HEK293T (cell line): ENCODE measurements around the gene SLC9C1.

ENCODE experiments used
- CTCF ChIA-PET: fragments of 350-600 bp; formaldehyde crosslinking; extraction: SDS; loops from one replicate; lab custom pipeline; 2021; ENCODE audit warnings: antibody characterized with exemption, inconsistent platforms; lab: Yijun Ruan, JAX
- POLR2A ChIA-PET: fragments of 350-600 bp; formaldehyde crosslinking; extraction: SDS; loops from one replicate; lab custom pipeline; 2020; ENCODE audit warnings: antibody characterized with exemption, inconsistent platforms; lab: Yijun Ruan, JAX
- DNase-seq: peaks from one replicate; pipeline ENCODE4 v3.0.0; 2012; ENCODE audit warnings: mixed read lengths; ENCODE audit errors: extremely low spot score
- ARNT ChIP-seq: fragments of 450-650 bp; IDR thresholded peaks from 2 replicates; pipeline ENCODE4 v1.6.1; 2017; ENCODE audit warnings: mild to moderate bottlenecking
- BHLHE40 ChIP-seq: fragments of 450-650 bp; IDR thresholded peaks from 2 replicates; pipeline ENCODE4 v1.6.1; 2016; ENCODE audit warnings: mild to moderate bottlenecking, moderate library complexity, borderline replicate concordance
- CTBP1 ChIP-seq: fragments of 450-650 bp; IDR thresholded peaks from 2 replicates; pipeline ENCODE4 v1.6.1; 2016; ENCODE audit warnings: borderline replicate concordance
- ELF4 ChIP-seq: fragments of 450-650 bp; IDR thresholded peaks from 2 replicates; pipeline ENCODE4 v1.6.1; 2017; ENCODE audit warnings: antibody characterized with exemption
- FOXA1 ChIP-seq: fragments of 450-650 bp; IDR thresholded peaks from 2 replicates; pipeline ENCODE4 v1.6.1; 2016; ENCODE audit warnings: mild to moderate bottlenecking
- FOXK2 ChIP-seq: fragments of 450-650 bp; IDR thresholded peaks from 2 replicates; pipeline ENCODE4 v1.6.1; 2016; ENCODE audit warnings: mild to moderate bottlenecking
- FOXM1 ChIP-seq: fragments of 450-650 bp; IDR thresholded peaks from 2 replicates; pipeline ENCODE4 v1.6.1; 2017; ENCODE audit warnings: mild to moderate bottlenecking, borderline replicate concordance
- HDGF ChIP-seq: fragments of 450-650 bp; IDR thresholded peaks from 2 replicates; pipeline ENCODE4 v1.6.1; 2017; ENCODE audit warnings: antibody characterized with exemption, borderline replicate concordance
- L3MBTL2 ChIP-seq: fragments of 450-650 bp; conservative IDR thresholded peaks from 2 replicates; pipeline ENCODE4 v1.6.1; 2016; ENCODE audit warnings: mild to moderate bottlenecking
- LEF1 ChIP-seq: fragments of 450-650 bp; IDR thresholded peaks from 2 replicates; pipeline ENCODE4 v1.6.1; 2017; ENCODE audit warnings: mild to moderate bottlenecking, borderline replicate concordance
- NFRKB ChIP-seq: fragments of 450-650 bp; IDR thresholded peaks from 2 replicates; pipeline ENCODE4 v1.6.1; 2016; ENCODE audit warnings: mild to moderate bottlenecking, moderate library complexity
- SP1 ChIP-seq: fragments of 450-650 bp; IDR thresholded peaks from 2 replicates; pipeline ENCODE4 v1.6.1; 2017
- SUZ12 ChIP-seq: fragments of 450-650 bp; IDR thresholded peaks from 2 replicates; pipeline ENCODE4 v1.6.1; 2016; ENCODE audit warnings: mild to moderate bottlenecking
- TARDBP ChIP-seq: fragments of 450-650 bp; IDR thresholded peaks from 2 replicates; pipeline ENCODE4 v1.6.1; 2016
- ZNF384 ChIP-seq: fragments of 450-650 bp; IDR thresholded peaks from 2 replicates; pipeline ENCODE4 v1.6.1; 2016
- TF ChIP-seq, protein P1 (sequence below): fragments of 450-650 bp; IDR thresholded peaks from 2 replicates; pipeline ENCODE4 v1.6.1; 2016

SLC9C1 gene

GRCh38 chr3:112304611-112305010 is 10.6 kb upstream of the SLC9C1 start:
- POLR2A ChIA-PET: no interaction called here
- CTCF ChIA-PET: no interaction called here
- no peak for DNase-seq
- TF ChIP-seq FOXM1 (no peak), SUZ12 (no peak), ZNF384 (no peak), LEF1 (no peak), FOXK2 (no peak), BHLHE40 (no peak), HDGF (no peak), CTBP1 (no peak), NFRKB (no peak), FOXA1 (no peak)
- TF ChIP-seq, protein P1, sequence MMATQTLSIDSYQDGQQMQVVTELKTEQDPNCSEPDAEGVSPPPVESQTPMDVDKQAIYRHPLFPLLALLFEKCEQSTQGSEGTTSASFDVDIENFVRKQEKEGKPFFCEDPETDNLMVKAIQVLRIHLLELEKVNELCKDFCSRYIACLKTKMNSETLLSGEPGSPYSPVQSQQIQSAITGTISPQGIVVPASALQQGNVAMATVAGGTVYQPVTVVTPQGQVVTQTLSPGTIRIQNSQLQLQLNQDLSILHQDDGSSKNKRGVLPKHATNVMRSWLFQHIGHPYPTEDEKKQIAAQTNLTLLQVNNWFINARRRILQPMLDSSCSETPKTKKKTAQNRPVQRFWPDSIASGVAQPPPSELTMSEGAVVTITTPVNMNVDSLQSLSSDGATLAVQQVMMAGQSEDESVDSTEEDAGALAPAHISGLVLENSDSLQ: no peak

- POLR2A ChIA-PET: no interaction called here
- no peak for DNase-seq
- TF ChIP-seq BHLHE40 (no peak), LEF1 (no peak), ARNT (no peak), SP1 (no peak), FOXA1 (no peak), ZNF384 (no peak), CTBP1 (no peak), ELF4 (no peak), NFRKB (no peak), HDGF (no peak), FOXK2 (no peak), FOXM1 (no peak), SUZ12 (no peak)
- TF ChIP-seq, protein P1: no peak
- CTCF ChIA-PET: no interaction called here
Measured at GRCh38 chr3:112303764-112304325, 9.8 kb upstream of the SLC9C1 start.

- ChIA-PET CTCF (no interaction called here), POLR2A (no interaction called here)
- TF ChIP-seq SP1 (no peak), ARNT (no peak), BHLHE40 (no peak), L3MBTL2 (no peak)
- TF ChIP-seq, protein P1: no peak
- DNase-seq: no peak
Measured at GRCh38 chr3:112302881-112303763, 9.1 kb upstream of the SLC9C1 start.

GRCh38 chr3:112302150-112302830 is 8.3 kb upstream of the SLC9C1 start:
- DNase-seq: no peak
- TF ChIP-seq ZNF384: no peak
- TF ChIP-seq L3MBTL2: no peak
- TF ChIP-seq ARNT: no peak
- TF ChIP-seq SP1: no peak
- TF ChIP-seq HDGF: no peak
- ChIA-PET POLR2A (no interaction called here), CTCF (no interaction called here)

DNA sequence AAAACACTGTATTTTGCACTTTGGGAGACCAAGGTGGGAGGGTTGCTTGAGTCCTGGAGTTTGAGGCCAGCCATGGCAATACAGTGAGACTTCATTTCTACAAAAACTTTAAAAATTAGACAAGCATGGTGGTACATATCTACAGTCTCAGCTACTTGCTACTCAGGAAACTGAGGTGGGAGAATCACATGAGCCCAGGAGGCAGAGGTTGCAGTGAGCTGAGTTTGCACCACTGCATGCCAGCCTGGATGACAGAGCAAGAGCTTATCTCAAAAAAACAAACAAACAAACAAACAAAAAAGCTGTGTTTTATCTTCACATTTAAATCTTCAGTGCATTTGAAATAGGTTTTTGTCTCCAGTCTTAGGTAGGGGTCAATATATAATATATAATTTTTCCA is 4.8 kb upstream of the SLC9C1 start:
- TF ChIP-seq TARDBP (no peak), ARNT (no peak), FOXM1 (no peak), LEF1 (no peak), ELF4 (no peak), HDGF (no peak), BHLHE40 (no peak), NFRKB (no peak), L3MBTL2 (no peak), ZNF384 (no peak), SP1 (no peak), FOXK2 (no peak), FOXA1 (no peak), SUZ12 (no peak), CTBP1 (no peak)
- TF ChIP-seq, protein P1: no peak
- CTCF ChIA-PET: no interaction called here
- no peak for DNase-seq
- POLR2A ChIA-PET: no interaction called here
